ENCODE data around the gene CST1.

The CST1 gene

GRCh38 chr20:23763345-23763744 is 12.6 kb upstream of the CST1 start:
- no peak for TF ChIP-seq FOXM1 (IDR thresholded peaks at IDR 0.05; ENCODE audit: borderline replicate concordance, low read depth)
- no peak for TF ChIP-seq EGR1 (IDR thresholded peaks at IDR 0.05)
- TF ChIP-seq TEAD4 (IDR thresholded peaks at IDR 0.05) = no peak
- no peak for TF ChIP-seq TCF12 (IDR thresholded peaks at IDR 0.05; ENCODE audit: low read depth)
- no peak for TF ChIP-seq RAD21 (IDR thresholded peaks at IDR 0.05; ENCODE audit: low read depth)
- TF ChIP-seq YY1 (IDR thresholded peaks at IDR 0.05; ENCODE audit: low read depth) = no peak
- TF ChIP-seq ZBTB7A (IDR thresholded peaks at IDR 0.05; ENCODE audit: low read depth) = no peak
- no peak for TF ChIP-seq EP300 (IDR thresholded peaks at IDR 0.05; ENCODE audit: borderline replicate concordance)
- TF ChIP-seq CEBPB (IDR thresholded peaks at IDR 0.05) = no peak
- TF ChIP-seq CREB1 (IDR thresholded peaks at IDR 0.05; ENCODE audit: low read depth) = no peak
- no peak for TF ChIP-seq MAX (IDR thresholded peaks at IDR 0.05)
- TF ChIP-seq REST (IDR thresholded peaks at IDR 0.05; ENCODE audit: low read depth) = no peak
- no peak for TF ChIP-seq NFIC (IDR thresholded peaks at IDR 0.05)
- TF ChIP-seq TAF1 (IDR thresholded peaks at IDR 0.05; ENCODE audit: low read depth) = no peak

GRCh38 chr20:23759306-23759940 is 8.7 kb upstream of the CST1 start:
- TF ChIP-seq FOXM1 (IDR thresholded peaks at IDR 0.05; ENCODE audit: borderline replicate concordance, low read depth) = no peak
- no peak for TF ChIP-seq CEBPB (IDR thresholded peaks at IDR 0.05)
- TF ChIP-seq EP300 (IDR thresholded peaks at IDR 0.05; ENCODE audit: borderline replicate concordance) = no peak
- TF ChIP-seq RAD21 (IDR thresholded peaks at IDR 0.05; ENCODE audit: low read depth) = no peak
- TF ChIP-seq TEAD4 (IDR thresholded peaks at IDR 0.05) = no peak
- no peak for TF ChIP-seq CREB1 (IDR thresholded peaks at IDR 0.05; ENCODE audit: low read depth)
- TF ChIP-seq ZBTB7A (IDR thresholded peaks at IDR 0.05; ENCODE audit: low read depth) = no peak
- TF ChIP-seq USF1 (IDR thresholded peaks at IDR 0.05) = no peak
- TF ChIP-seq TCF12 (IDR thresholded peaks at IDR 0.05; ENCODE audit: low read depth) = no peak
- TF ChIP-seq REST (IDR thresholded peaks at IDR 0.05; ENCODE audit: low read depth) = no peak
- no peak for TF ChIP-seq MAX (IDR thresholded peaks at IDR 0.05)
- no peak for TF ChIP-seq YY1 (IDR thresholded peaks at IDR 0.05; ENCODE audit: low read depth)
- no peak for TF ChIP-seq NFIC (IDR thresholded peaks at IDR 0.05)
- no peak for TF ChIP-seq EGR1 (IDR thresholded peaks at IDR 0.05)
- TF ChIP-seq TAF1 (IDR thresholded peaks at IDR 0.05; ENCODE audit: low read depth) = no peak

GRCh38 chr20:23754731-23755130 is 4.0 kb upstream of the CST1 start:
- TF ChIP-seq MAX (IDR thresholded peaks at IDR 0.05) (no peak), CREB1 (IDR thresholded peaks at IDR 0.05; ENCODE audit: low read depth) (no peak), EP300 (IDR thresholded peaks at IDR 0.05; ENCODE audit: borderline replicate concordance) (no peak), TAF1 (IDR thresholded peaks at IDR 0.05; ENCODE audit: low read depth) (no peak), FOXM1 (IDR thresholded peaks at IDR 0.05; ENCODE audit: borderline replicate concordance, low read depth) (no peak), USF1 (IDR thresholded peaks at IDR 0.05) (no peak), CEBPB (IDR thresholded peaks at IDR 0.05) (no peak), EGR1 (IDR thresholded peaks at IDR 0.05) (no peak), TEAD4 (IDR thresholded peaks at IDR 0.05) (no peak), RAD21 (IDR thresholded peaks at IDR 0.05; ENCODE audit: low read depth) (no peak), YY1 (IDR thresholded peaks at IDR 0.05; ENCODE audit: low read depth) (no peak), NFIC (IDR thresholded peaks at IDR 0.05) (no peak), REST (IDR thresholded peaks at IDR 0.05; ENCODE audit: low read depth) (no peak), TCF12 (IDR thresholded peaks at IDR 0.05; ENCODE audit: low read depth) (no peak), ZBTB7A (IDR thresholded peaks at IDR 0.05; ENCODE audit: low read depth) (no peak)

- TF ChIP-seq MAX (IDR thresholded peaks at IDR 0.05) (no peak), CREB1 (IDR thresholded peaks at IDR 0.05; ENCODE audit: low read depth) (no peak), YY1 (IDR thresholded peaks at IDR 0.05; ENCODE audit: low read depth) (no peak), TEAD4 (IDR thresholded peaks at IDR 0.05) (no peak)
Measured at GRCh38 chr20:23753589-23753988, 2.9 kb upstream of the CST1 start.

Data from Ishikawa (cell line).